Osteocyte (in vitro differentiated cells): ENCODE results near the gene RAMACL. TPM values are rescaled to one million over a fixed set of nuclear protein-coding genes. Genes with fewer than 3 reads are reported as not detected.

Experiments used
- DNase-seq: peaks from one replicate; pipeline ENCODE4 v3.0.0; 2021; ENCODE audit warnings: mixed read lengths; ENCODE audit not compliant: unreplicated experiment; ENCODE audit errors: extremely low spot score
- H3K27ac Mint-ChIP-seq: one replicate; pipeline ENCODE4 v1.8.0; 2021; ENCODE audit warnings: mild to moderate bottlenecking, mixed read lengths; ENCODE audit not compliant: unreplicated experiment
- H3K27me3 Mint-ChIP-seq: one replicate; pipeline ENCODE4 v1.8.0; 2021; ENCODE audit warnings: mixed read lengths; ENCODE audit not compliant: unreplicated experiment
- H3K36me3 Mint-ChIP-seq: one replicate; pipeline ENCODE4 v1.8.0; 2021; ENCODE audit warnings: mixed read lengths; ENCODE audit not compliant: unreplicated experiment
- H3K4me1 Mint-ChIP-seq: one replicate; pipeline ENCODE4 v1.8.0; 2021; ENCODE audit warnings: mixed read lengths; ENCODE audit not compliant: unreplicated experiment
- H3K4me3 Mint-ChIP-seq: one replicate; pipeline ENCODE4 v1.8.0; 2021; ENCODE audit warnings: mild to moderate bottlenecking, moderate library complexity, mixed read lengths; ENCODE audit not compliant: unreplicated experiment
- H3K9me3 Mint-ChIP-seq: one replicate; pipeline ENCODE4 v1.8.0; 2021; ENCODE audit warnings: mixed read lengths; ENCODE audit not compliant: unreplicated experiment
- CTCF ChIP-seq: fragments of 200-600 bp; sonication (generic); IDR thresholded peaks from 2 replicates; pipeline ENCODE4 v1.5.0; 2021; ENCODE audit warnings: antibody characterized with exemption, mild to moderate bottlenecking, moderate library complexity
- total RNA-seq: library from RNA; stranded (reverse); gene quantifications from 2 replicates; pipeline ENCODE4 v1.2.1, GENCODE V29; 2021

The RAMACL gene
- total RNA-seq, 1 donor from 2014 or later, result 3.6 TPM

GRCh38 chr6:166543603-166544295 lies 42.7 kb downstream of the RAMACL start:
- Mint-ChIP-seq H3K4me1 (peaks cover 21% of the 10 kb centered on the region), H3K9me3 (no peaks in the 10 kb centered on the region), H3K27ac (no peak overlapping the region), H3K4me3 (no peak overlapping the region), H3K27me3 (no peaks in the 10 kb centered on the region), H3K36me3 (peaks cover 44% of the 10 kb centered on the region)
- no peak for DNase-seq
- no peak for TF ChIP-seq CTCF

GRCh38 chr6:166542580-166542912 lies 43.9 kb downstream of the RAMACL start:
- DNase-seq, result no peak
- H3K27me3 Mint-ChIP-seq, result no peaks in the 10 kb centered on the region
- no peak for TF ChIP-seq CTCF
- no peak overlapping the region for H3K27ac Mint-ChIP-seq
- H3K36me3 Mint-ChIP-seq, result peaks cover 41% of the 10 kb centered on the region
- H3K4me1 Mint-ChIP-seq, result peaks cover 21% of the 10 kb centered on the region
- no peak overlapping the region for H3K4me3 Mint-ChIP-seq
- H3K9me3 Mint-ChIP-seq, result no peaks in the 10 kb centered on the region

- H3K9me3 Mint-ChIP-seq, result no peaks in the 10 kb centered on the region
- no peaks in the 10 kb centered on the region for H3K27me3 Mint-ChIP-seq
- peaks cover 40% of the 10 kb centered on the region for H3K36me3 Mint-ChIP-seq
- DNase-seq, result no peak
- H3K4me3 Mint-ChIP-seq, result no peak overlapping the region
- TF ChIP-seq CTCF, result no peak
- no peak overlapping the region for H3K27ac Mint-ChIP-seq
- H3K4me1 Mint-ChIP-seq, result peaks cover 21% of the 10 kb centered on the region
These were observed 44.5 kb downstream of the RAMACL start for GRCh38 chr6:166541876-166542579.

- Mint-ChIP-seq H3K27ac (no peak overlapping the region), H3K4me1 (peaks cover 21% of the 10 kb centered on the region), H3K36me3 (peaks cover 36% of the 10 kb centered on the region), H3K9me3 (no peaks in the 10 kb centered on the region), H3K27me3 (no peaks in the 10 kb centered on the region), H3K4me3 (no peak overlapping the region)
- TF ChIP-seq CTCF, result no peak
- DNase-seq, result no peak
These were observed 45.1 kb downstream of the RAMACL start for GRCh38 chr6:166541366-166541765.

- no peaks in the 10 kb centered on the region for H3K9me3 Mint-ChIP-seq
- no peak overlapping the region for H3K27ac Mint-ChIP-seq
- DNase-seq, result no peak
- H3K27me3 Mint-ChIP-seq, result no peaks in the 10 kb centered on the region
- no peak overlapping the region for H3K4me3 Mint-ChIP-seq
- peaks cover 21% of the 10 kb centered on the region for H3K4me1 Mint-ChIP-seq
- H3K36me3 Mint-ChIP-seq, result peaks cover 30% of the 10 kb centered on the region
- no peak for TF ChIP-seq CTCF
These were observed 45.7 kb downstream of the RAMACL start for GRCh38 chr6:166540631-166541331.
